ENCODE results near the gene SGK1.

DNA sequence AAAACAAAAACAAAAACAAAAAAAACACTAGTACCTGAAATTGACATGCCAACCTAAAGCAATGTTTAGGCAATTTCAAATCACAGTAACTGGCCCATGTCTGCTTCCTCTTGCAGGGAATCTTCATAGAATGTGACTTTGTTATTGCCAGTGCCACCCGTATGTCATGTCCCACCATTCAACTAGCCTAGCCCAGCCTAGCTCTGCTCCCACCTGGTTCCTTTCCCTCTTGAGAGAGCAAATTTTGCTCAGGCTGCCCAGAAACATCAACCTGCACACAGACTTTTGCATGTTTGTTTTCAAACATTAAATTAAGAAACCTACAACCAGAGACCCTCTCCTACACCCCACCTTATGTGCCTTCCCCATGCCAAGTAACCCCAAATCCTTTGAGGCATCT, 140.7 kb downstream of the SGK1 start:
- TF ChIP-seq, protein P1, sequence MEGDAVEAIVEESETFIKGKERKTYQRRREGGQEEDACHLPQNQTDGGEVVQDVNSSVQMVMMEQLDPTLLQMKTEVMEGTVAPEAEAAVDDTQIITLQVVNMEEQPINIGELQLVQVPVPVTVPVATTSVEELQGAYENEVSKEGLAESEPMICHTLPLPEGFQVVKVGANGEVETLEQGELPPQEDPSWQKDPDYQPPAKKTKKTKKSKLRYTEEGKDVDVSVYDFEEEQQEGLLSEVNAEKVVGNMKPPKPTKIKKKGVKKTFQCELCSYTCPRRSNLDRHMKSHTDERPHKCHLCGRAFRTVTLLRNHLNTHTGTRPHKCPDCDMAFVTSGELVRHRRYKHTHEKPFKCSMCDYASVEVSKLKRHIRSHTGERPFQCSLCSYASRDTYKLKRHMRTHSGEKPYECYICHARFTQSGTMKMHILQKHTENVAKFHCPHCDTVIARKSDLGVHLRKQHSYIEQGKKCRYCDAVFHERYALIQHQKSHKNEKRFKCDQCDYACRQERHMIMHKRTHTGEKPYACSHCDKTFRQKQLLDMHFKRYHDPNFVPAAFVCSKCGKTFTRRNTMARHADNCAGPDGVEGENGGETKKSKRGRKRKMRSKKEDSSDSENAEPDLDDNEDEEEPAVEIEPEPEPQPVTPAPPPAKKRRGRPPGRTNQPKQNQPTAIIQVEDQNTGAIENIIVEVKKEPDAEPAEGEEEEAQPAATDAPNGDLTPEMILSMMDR (conservative IDR thresholded peaks at IDR 0.05 in 1 of 2, IDR thresholded peaks at IDR 0.05 in 1 of 2; ENCODE audit: extremely low read depth in 1 of 2, insufficient read depth in 1 of 2, low read depth in 1 of 2, low read length in 2 of 2): no peak
- TF ChIP-seq EZH2 (IDR thresholded peaks at IDR 0.05; ENCODE audit: borderline replicate concordance, low read length): no peak

Measured in mammary epithelial cell (primary cell).